GM08714 (cell line): ENCODE data around the gene TUBG2.
A peak's percentile ranks its signal among the peaks of the same experiment; 100 is the strongest.

Experiments
- H3K4me3 ChIP-seq: fragments of 200-500 bp; sonication (Bioruptor generic); 2 replicates; pipeline ENCODE4 v1.5.1; 2014; ENCODE audit warnings: mild to moderate bottlenecking, low read length, inconsistent platforms
- ZNF274 ChIP-seq: IDR thresholded peaks from 2 replicates; pipeline ENCODE4 v1.6.1; 2012; ENCODE audit warnings: mild to moderate bottlenecking, low read depth, low read length

The TUBG2 gene

DNA sequence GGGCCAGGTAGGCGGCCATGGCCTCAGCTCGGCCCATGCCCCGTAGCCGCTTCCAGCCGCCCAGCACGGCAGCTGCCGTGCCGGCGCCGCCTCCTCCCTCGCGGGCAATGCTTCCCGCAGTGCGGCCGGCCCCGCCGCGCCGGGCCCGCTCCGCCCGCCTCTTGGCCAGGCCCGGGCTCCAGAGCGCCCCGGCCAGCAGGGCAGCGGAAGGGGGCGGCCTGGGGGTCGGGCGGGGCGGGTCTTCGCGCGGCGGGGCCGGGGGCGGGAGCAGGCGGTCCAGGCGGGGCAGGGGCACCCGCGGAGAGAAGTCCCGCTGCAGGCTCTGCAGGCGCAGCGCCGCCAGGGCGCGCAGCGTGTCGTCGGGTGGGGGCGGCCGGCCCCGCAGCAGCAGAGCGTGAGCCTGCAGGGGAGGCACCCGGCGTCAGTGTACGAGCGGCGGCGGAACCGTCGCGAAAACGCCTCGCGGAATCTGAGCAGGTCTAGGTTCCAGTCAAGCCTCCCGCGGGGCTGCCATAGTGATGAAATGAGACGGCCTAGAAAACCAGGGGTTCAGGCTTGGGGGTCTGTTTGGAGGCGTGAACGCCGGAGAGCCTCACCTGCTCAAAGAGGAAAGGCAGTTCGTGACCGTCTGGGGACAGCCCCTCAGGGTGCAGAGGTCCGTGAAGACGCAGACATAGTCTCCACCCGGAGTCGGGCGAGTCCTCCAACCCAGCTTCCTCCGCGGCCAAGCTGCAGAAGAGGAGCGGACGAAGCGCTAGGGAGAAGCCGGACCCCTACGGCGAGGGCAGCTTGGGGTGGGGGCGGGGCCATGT is 11.1 kb downstream of the TUBG2 start:
- no peak overlapping the region; the same call in 1 of the 2 replicates for H3K4me3 ChIP-seq
- TF ChIP-seq ZNF274: no peak

DNA sequence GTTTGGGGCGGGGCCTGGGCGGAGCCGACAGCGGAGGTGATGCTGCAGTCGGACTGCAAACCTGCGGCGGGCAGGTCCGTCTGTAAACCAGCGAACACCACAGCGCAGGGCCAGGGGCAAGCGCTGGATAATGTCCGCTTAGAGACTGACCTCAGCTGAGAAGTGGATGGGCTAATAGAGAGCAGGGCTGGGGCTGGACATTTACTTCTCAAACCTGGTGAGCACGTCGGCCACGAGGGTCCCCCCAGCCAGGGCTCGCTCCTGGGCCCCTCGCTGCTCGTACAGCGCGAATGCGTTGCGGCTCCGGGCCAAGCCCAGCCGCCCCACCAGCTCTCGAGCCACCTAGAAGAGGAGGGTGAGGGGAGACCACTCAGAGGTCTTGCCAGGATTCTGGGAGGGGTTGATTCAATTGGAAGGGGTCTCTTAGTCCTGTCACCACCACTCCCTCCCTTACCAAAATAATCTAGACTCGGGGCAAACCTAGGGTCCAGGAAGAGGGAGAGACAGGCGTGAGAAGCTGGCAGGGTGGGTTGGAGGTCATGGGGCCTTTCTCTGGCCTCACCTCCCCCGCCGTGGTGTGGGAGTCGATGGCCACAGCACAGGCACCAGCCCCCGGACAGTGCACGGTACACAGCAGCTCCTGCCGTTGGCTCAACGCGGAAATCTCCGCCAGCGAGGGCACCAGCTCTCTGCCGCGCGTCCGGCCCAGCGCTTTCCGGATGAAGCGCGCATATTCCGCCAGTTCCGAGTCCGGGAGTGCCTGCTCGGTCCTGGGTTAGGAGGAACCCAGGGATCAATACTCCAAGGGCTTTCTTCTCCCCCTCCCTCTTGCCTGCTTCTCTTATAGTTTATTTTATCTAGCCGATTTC is 11.9 kb downstream of the TUBG2 start:
- no peak for TF ChIP-seq ZNF274
- H3K4me3 ChIP-seq: no peak overlapping the region; the same call in 1 of the 2 replicates

DNA sequence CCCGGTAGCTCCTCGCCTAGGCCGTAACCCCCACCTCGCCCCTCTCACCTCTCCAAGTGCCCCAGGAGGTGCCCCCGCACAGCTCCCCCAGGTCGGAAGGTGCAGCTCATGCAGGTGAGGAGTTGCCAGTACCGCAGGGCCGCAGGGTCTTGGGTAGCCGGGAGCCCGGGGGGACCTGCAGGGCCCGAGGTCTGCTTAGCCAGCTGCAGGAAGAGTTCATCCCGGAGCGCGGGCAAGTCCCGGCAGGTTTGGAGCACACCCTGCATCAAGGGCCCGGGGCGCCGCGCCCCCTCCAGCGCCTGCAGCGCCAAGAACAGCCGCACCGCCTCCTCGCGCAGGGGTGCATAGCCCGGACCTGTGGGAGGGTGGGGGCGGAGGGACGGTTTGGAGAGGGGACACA is 13.0 kb downstream of the TUBG2 start:
- no peak overlapping the region; the same call in 1 of the 2 replicates for H3K4me3 ChIP-seq
- no peak for TF ChIP-seq ZNF274

DNA sequence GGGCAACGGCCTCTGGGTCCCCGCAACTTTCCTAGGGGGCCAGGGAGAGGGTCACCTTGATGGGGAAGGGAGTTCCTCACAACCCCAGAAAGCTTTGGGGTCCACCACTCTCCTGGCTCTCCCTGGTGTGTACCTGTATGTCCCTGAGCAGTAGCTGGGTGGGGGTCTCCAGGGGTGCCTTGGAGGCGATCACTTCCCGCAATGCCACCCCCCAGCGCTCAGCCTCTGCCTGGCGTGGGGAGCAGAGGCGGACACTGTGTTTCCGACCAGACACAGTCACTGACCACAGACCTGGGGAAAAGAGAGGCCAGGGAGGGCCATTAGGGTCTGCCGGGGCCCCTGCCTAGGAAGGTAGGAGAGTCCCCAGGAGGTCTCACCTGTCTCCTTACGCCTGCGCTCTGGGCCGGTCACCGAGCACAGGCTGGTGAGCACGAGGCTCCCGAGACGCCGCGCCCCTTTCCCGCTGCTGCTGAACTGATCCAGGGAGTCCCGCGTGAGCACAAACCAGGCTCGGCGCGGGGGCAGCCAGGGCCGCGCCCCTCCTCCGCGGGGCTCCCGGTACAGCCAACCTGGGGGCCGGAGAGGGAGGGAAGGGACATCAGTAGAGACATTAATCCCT is 14.3 kb downstream of the TUBG2 start:
- peak overlapping the region; percentile 30; the same call in 1 of the 2 replicates for H3K4me3 ChIP-seq

DNA sequence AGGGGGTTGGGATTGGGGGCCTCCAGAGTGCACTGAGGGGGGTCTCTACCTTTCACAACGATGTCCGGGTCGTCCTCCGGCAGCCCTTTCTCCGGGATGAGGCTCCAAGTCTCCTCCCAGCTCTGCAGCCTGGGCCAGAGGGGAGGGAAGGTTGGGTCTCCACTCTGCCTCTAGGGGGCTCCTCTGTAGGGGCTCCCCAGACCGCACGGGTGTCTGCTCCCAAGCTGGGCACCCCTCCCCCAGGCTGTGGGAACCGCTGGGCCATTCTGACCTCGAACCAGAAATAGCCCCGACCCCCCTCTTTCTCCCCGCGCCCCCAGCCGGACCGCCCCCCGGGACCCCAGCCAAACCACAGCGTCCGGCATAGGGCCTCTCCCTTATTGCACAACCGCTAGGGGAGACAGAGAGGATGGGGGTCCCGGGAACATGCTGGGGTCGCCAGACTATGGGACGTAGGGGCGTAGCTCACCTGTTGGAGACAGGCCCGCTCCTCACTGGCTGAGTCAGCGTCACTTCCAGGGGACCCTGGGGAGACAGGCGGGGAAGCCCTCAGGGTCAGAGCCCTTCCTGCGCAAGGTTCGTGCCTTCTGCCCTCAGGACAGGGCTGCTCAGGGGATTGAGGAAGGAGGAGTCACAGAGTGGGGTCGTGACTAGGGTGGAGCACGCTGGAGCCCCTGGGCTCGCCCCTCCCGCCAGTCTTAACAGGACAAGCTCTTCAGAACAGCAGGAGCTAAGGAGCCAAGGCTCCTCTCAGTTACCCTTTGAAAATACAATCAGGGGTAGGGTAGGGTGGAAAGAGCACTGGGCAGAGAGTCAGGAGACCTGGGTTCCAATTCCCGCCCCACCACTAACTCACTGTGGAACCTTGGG is 15.0 kb downstream of the TUBG2 start:
- TF ChIP-seq ZNF274: no peak
- H3K4me3 ChIP-seq: peak overlapping the region; percentile 93

More for the DNA sequence above, 14.3 kb downstream of the TUBG2 start:
- no peak for TF ChIP-seq ZNF274

DNA sequence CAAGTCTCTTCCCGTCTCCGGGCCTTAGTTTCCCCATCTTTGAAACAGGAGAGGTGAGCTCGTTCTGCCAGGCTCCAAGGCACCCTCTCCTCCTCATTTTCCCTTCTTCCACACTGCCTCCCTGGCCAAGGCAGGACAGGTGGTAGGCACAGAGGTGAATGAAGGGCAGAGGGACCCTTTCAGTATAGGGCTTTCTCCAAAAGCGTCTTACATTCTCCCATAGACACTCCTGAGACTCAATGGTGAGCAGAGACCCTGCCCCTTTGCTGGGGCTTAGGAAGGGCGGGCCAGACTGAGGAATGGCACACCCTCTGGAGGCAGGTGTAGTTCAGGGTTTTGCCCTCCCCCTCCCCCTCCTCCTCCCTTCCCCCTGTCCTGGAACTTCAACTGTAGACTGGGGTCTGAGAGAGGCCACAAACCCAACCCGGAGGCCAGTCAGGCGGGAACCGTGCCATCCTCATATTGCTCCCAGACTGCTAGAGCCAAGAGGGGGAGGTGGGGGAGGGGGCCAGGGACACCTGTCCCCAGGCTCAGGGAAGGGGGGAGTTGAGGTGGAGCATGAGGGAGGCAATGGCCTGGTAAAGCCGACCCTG is 15.8 kb downstream of the TUBG2 start:
- no peak for TF ChIP-seq ZNF274
- H3K4me3 ChIP-seq: peak overlapping the region; percentile 93

DNA sequence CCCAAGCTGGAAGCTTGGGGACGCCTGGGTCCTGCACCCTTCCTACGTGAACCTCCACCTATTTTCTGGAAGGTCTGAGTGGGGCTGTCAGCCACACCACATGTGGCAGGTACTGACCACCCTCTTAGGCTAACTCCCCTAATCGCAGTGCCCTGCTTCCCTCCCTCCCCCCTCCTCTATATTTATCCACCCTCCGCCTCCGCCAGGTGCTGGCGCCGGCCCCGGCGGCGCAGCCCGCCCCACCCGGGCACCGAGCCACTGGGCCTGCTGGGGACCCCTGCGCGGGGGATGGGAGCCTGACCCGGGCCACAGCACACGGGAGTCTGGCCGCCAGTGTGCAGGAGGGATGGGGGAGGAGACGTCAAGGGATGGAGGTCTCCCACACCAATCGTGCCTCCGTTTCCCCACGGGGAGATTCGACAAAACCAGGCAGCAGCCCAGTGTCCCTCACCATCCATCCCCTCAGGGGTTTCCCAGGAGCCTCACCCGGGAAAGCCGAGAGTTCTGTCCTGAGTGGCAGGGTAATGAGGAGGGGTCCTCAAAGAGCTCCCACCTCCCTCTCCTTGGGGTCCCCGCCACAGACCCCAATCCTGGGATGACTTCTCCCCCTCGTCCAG is 16.4 kb downstream of the TUBG2 start:
- peak overlapping the region; percentile 93 for H3K4me3 ChIP-seq
- no peak for TF ChIP-seq ZNF274

DNA sequence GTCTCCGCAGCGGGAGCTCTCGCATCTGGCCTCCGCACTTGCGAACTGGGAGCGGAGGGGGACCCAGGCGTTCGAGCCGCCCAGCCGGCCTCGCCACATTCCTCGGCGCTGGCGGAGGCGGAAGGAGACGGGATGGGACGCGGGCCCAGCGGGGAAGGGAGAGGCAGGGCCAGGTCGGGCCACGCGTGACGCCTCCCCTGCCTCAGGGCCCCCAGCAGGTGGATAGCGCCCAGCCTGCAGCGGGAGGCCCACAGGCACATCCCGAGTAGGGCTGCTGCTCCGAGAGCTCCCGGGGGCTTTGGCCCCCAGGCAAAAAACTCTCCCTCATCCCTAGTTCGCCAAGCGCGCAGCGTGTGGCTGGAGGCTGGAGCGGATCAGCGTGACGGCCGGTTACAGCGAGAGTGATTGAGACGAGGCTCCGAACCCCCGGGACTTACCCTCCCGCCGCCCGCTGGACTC is 16.9 kb downstream of the TUBG2 start:
- H3K4me3 ChIP-seq: peak overlapping the region; percentile 93
- no peak for TF ChIP-seq ZNF274

DNA sequence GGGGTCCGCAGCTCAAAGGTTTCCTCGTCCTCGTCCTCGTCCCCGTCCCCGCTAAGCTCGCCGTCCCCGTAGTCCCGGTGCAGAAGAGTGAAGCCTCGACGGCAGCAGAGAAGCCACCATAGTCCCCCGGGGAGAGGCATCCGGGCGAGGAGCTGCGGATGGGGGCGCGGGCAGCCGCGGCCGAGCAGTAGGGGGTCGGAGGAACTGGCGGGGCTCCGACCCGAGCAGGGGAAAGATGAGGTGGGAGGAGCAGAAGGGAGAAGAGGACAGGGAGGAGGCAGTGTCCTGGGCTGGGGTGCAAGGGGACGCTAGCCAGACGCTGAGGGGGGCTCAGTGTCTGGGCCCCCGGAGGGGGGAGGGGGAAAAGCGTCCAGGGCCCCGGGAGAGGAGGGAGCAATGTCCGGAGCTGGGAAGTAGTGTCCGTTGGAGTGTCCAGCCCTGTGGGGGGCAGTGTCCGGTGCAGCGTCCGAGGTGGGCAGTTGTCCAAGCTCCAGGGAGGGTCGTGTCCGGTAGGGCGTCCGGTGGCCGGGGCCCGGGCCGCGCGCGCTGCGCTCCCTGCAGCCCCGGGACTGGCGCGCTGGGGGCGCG is 17.4 kb downstream of the TUBG2 start, which contains the start of gene PLEKHH3:
TSS of gene PLEKHH3 (minus strand) at position 571 of the 588 bp plus-strand sequence. CDS start at position 140, 431 bp downstream.
- no peak for TF ChIP-seq ZNF274
- peak within 1 kb of the TSS; percentile 93 for H3K4me3 ChIP-seq

DNA sequence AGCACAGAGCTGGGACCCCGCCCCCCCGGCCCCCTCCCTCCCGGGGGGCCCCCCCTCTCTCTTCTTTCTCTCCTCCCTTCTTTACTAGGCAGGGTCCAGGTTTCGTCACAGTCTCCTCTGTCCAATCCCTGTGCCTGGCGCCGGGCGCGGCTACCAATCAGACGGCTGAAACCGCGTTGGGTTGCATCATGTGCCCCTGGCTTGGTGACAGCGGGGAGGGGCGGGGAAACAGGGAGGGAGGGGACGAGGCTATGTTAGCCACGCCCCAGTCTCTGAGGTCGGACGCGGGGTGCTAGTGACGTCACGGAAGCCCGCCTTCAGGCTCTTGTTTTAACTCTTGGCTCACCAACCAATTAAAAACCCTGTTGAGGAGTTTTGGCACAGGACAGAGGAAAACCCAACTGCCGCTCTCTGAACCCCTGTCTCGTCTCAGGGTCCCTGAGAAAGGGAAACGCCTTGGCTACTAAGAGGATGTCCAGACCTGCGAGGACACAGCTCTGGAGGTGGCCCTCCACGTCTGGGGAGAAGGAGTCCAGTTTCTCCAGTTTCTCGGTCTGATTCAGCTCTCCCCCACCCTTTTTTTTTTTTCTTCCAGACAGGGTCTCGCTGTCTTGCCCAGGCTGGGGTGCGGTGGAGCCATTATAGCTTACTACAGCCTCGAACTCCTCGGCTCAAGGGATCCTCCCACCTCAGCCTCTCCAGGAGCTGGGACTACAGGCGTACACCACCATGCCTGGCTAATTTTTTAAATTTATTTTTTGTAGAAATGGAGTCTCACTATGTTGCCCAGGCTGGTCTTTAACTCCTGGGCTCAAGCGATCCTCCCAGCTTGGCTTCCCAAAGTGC is 18.2 kb downstream of the TUBG2 start:
- peak overlapping the region; percentile 93; the same call in 1 of the 2 replicates for H3K4me3 ChIP-seq
- TF ChIP-seq ZNF274: no peak

DNA sequence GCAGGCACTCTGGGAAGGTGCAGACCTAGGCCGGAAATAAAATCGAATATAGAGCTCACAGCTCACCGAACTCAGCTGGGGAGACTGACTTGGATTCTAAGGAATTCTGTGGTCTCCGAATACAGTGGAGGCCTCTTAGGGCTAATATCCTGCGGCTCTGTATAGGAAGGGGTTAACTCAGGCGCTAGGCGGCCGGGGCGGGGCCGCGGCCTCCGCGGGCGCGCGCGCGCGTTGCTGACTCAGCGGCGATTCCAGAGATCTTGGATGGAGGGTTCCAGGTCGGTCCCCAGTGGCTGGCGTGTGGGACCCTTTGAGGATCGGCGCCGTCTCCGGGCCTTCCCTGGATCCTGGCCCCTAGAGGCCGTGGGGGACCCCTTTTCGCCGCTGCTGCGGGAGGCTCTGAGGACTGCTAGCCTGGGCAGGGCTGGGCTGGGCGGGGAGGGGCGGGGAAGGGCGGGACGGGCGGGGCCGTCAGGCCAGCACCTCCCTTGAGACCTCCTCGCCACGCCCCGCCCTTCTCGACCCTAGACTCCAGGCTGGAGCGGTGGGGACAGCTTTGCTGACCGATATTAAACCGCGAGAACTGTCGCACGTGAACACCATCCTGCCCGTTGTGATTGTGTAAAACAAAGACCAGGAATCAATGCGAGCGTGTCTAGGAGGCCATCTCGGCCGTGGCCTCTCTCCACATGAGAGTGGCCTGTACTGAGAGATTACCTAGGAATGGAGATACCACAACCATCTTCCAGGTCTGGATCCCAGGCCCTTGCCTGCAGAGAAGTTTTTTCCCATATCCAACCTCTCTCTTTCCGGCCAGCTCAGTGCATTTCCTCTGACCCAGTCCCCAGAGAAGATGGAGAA is 19.1 kb downstream of the TUBG2 start:
- TF ChIP-seq ZNF274: no peak

More for the DNA sequence above, 19.1 kb downstream of the TUBG2 start:
- peak overlapping the region; percentile 69 for H3K4me3 ChIP-seq
